ENCODE measurements around the gene DMD.

- TF ChIP-seq CTCF (IDR thresholded peaks at IDR 0.05; ENCODE audit: insufficient read depth, low read depth, low read length) (no peak), EZH2 (IDR thresholded peaks at IDR 0.05; ENCODE audit: insufficient read depth, low read length) (no peak)
Observed at GRCh38 chrX:31649201-31649600, 1562.1 kb downstream of the DMD start.

Measured in astrocyte (in vitro differentiated cells and primary cell).